AG09319 (cell line): ENCODE results near the gene CCNQ.

Experiments used
- DNase-seq: peaks from one replicate; pipeline ENCODE4 v3.0.0-alpha.2; 2010; ENCODE audit warnings: low read depth; ENCODE audit errors: extremely low read depth
- CTCF ChIP-seq: IDR thresholded peaks from 2 replicates; pipeline ENCODE4 v1.5.1; 2011; ENCODE audit warnings: low read depth, mild to moderate bottlenecking, inconsistent platforms, low read length, moderate library complexity

CCNQ gene

GRCh38 chrX:153639177-153640044 lies 40.5 kb upstream of the CCNQ start:
- TF ChIP-seq CTCF = no peak
- no peak for DNase-seq

GRCh38 chrX:153638436-153639176 lies 39.7 kb upstream of the CCNQ start:
- TF ChIP-seq CTCF = no peak

GRCh38 chrX:153638041-153638371 lies 39.1 kb upstream of the CCNQ start:
- TF ChIP-seq CTCF = no peak
- no peak for DNase-seq

More at GRCh38 chrX:153638436-153639176, 39.7 kb upstream of the CCNQ start:
- DNase-seq = no peak

DNA sequence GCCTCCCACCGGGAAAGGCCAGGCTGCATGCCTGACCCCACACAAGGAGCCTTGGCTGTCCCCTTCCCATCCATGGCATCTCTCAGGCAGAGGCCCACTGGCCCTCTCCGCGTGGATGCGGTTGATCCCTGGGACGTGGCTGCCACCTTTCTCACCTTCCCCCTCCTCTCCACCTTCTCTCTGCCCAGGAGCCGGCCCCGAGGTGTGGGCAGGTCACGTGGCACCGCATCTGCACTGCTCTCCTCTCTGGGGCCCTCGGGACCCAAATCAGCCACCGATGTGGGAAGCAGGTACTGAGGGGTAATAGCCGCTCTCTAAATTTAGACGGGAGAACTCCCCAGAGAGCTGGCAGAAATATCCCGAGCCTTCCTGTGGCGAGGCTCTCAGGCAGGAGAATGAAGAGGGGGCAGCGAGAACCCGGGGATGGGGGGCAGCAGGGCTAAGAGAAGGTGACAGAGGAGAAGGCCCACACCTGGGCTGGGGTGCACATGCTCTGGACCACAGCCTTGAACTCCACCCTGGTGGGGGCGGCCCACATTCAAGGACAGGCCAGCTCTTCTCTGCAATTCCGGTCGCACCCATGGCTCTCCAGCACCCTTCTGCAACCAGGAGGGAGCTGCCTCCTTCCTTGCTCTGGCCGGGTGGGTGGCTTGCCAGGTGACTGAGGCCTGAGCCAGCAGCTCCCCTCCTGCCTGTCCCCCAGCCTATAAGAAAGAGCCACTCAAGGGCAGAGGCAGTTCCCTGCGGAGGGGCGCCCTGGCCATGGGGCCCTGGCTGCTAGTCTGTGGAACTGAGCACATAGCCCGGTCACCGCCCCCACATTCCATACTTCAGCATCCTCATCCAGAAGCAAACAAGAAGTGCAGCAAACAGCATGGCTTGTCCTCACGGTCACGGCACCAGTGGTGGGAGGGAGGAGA lies 38.4 kb upstream of the CCNQ start:
- DNase-seq = no peak
- no peak for TF ChIP-seq CTCF

DNA sequence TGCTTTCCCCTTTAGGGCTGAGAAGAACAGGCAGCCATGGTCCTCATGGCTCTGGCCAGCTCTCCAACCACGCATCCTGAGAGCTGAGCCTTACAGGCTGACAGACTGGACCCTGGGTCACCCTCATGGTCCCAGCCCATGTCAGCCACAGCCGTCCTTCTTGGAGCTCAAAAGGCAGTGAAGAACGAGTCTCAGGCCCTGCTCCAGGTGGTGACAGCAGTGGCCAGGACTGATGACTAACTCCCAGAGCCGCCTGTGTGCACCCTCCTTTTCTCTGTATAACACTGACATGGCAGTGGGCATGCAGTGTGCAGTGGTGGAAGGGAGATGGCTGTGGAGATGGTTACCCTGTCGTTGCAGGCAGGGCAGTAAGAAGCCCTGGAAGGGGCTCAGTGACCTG lies 37.8 kb upstream of the CCNQ start:
- no peak for DNase-seq
- no peak for TF ChIP-seq CTCF

DNA sequence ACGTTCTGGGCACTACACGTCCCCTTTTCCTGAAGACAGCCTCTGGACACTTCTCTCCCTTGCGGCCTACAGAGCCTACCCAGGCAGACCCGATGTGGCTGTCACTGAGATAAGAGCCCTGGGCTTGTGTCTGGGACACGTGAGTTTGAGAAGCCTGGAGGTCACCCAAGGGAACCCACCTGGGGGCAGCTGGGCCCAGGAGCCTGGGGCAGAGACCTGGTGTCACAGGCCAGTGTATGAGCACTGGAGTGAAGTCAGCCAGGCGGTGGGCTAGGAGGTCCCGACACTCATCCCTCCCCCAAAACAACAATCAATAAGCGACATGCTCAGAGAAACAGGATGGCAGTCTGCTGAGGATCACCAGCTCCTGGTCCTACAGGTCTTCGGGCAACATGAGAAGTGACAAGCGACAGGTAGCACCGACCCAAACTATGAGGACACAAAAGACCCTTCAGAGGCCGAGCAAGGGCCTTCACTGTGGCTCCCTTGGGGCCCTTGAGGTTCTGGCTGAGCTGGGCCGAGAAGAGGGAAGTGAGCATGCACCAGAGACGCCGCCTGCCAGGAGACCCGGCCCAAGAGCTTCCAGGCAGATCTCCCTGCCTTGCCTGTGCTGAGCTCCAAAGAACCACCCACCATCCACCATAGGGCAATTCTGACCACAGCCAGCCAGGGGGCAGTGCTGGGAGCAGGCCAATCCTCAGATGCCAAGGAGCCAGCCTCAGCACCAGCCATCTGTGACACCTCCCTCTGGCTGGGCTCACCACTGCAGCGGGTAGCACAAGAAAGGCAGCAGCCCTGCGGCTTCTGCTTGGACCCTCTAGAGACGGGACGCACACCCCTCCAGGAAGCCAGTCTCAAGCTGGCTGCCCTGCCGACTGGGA lies 37.1 kb upstream of the CCNQ start:
- TF ChIP-seq CTCF = peak; percentile 15
- DNase-seq = no peak
